OCI-LY7 (cell line): ENCODE measurements around the gene KLHL17. TPM values are rescaled to one million over a fixed set of nuclear protein-coding genes. Genes with fewer than 3 reads are reported as not detected.
A peak's percentile ranks its signal among the peaks of the same experiment; 100 is the strongest.
"Not testable (repeated sequence)": the region's sequence is repeated elsewhere in the genome, so short reads cannot be mapped to it uniquely, and the experiment has no call there.

Source experiments
- BruUV-seq: library from RNA; stranded (reverse); fragments of 400-500 nt; replicated peaks from 2 replicates; lab custom pipeline; 2021; lab: Mats Ljungman, UMichigan
- CTCF ChIA-PET: fragments of 300-600 bp; sonication (Branson Sonifier 250); formaldehyde crosslinking; loops from one replicate; lab custom pipeline; 2022; ENCODE audit warnings: antibody characterized with exemption; ENCODE audit not compliant: unreplicated experiment; lab: Charles Lee
- POLR2A ChIA-PET: fragments of 300-600 bp; sonication (Branson Sonifier 250); formaldehyde crosslinking; loops from one replicate; lab custom pipeline; 2022; ENCODE audit warnings: antibody characterized with exemption; lab: Charles Lee
- DNase-seq: peaks from one replicate; pipeline ENCODE4 v3.0.0-alpha.2; 2015; ENCODE audit warnings: low spot score
- H2AFZ ChIP-seq: fragments of 200-600 bp; sonication (generic), shearing (Covaris generic); 2 replicates; pipeline ENCODE4 v1.6.1; 2014; ENCODE audit warnings: mild to moderate bottlenecking, antibody characterized with exemption, low read length, moderate library complexity
- H3K27ac ChIP-seq: fragments of 200-600 bp; sonication (generic); 2 replicates; pipeline ENCODE4 v1.5.1; 2014; ENCODE audit warnings: mixed run types, low read depth, mild to moderate bottlenecking, moderate library complexity, low read length, inconsistent platforms; ENCODE audit not compliant: poor library complexity, severe bottlenecking
- H3K36me3 ChIP-seq: fragments of 200-600 bp; sonication (generic); 2 replicates; pipeline ENCODE4 v1.6.1; 2014; ENCODE audit warnings: mild to moderate bottlenecking, antibody characterized with exemption, low read length, moderate library complexity, mixed read lengths; ENCODE audit not compliant: insufficient read depth
- H3K4me1 ChIP-seq: fragments of 200-600 bp; sonication (generic); 2 replicates; pipeline ENCODE4 v1.5.1; 2014; ENCODE audit warnings: mild to moderate bottlenecking, low read length; ENCODE audit not compliant: insufficient read depth, poor library complexity, severe bottlenecking
- H3K4me2 ChIP-seq: fragments of 200-600 bp; sonication (generic); 2 replicates; pipeline ENCODE4 v1.6.1; 2014; ENCODE audit warnings: mild to moderate bottlenecking, low read length
- H3K4me3 ChIP-seq: fragments of 200-600 bp; sonication (generic); 2 replicates; pipeline ENCODE4 v1.5.1; 2014; ENCODE audit warnings: mild to moderate bottlenecking, low read depth, low read length; ENCODE audit not compliant: poor library complexity, severe bottlenecking
- H3K79me2 ChIP-seq: fragments of 200-600 bp; sonication (generic); 2 replicates; pipeline ENCODE4 v1.6.1; 2016; ENCODE audit warnings: low read depth, mild to moderate bottlenecking, low read length, moderate library complexity, mixed read lengths; ENCODE audit not compliant: insufficient read depth
- H3K9me2 ChIP-seq: fragments of 200-600 bp; sonication (generic); 2 replicates; pipeline ENCODE4 v1.6.1; 2016; ENCODE audit warnings: mild to moderate bottlenecking, low read length, mixed read lengths; ENCODE audit not compliant: insufficient read depth
- H3K9me3 ChIP-seq: fragments of 200-600 bp; sonication (generic); 2 replicates; pipeline ENCODE4 v1.6.1; 2014; ENCODE audit warnings: mild to moderate bottlenecking, mixed run types, low read length, mixed read lengths
- H4K20me1 ChIP-seq: fragments of 200-600 bp; sonication (generic); 2 replicates; pipeline ENCODE4 v1.6.1; 2014; ENCODE audit warnings: mild to moderate bottlenecking, antibody characterized with exemption, low read length, moderate library complexity, mixed read lengths; ENCODE audit not compliant: insufficient read depth
- EZH2phosphoT487 ChIP-seq: fragments of 200-600 bp; sonication (generic); IDR thresholded peaks from 2 replicates; pipeline ENCODE4 v1.6.1; 2018; ENCODE audit warnings: low read depth, borderline replicate concordance, mild to moderate bottlenecking, mixed run types, antibody characterized with exemption, low read length, moderate library complexity, mixed read lengths
- intact Hi-C: fragments of 100-400 bp; cut with micrococcal nuclease; formaldehyde crosslinking; loops from one replicate; pipeline ENCODE4 v1.10.0; 2022; ENCODE audit not compliant: unreplicated experiment
- total RNA-seq, 2 experiments: library from RNA; depleted of rRNA in 1 of 2; stranded (reverse); fragments of >200 nt in 1 of 2; shearing (Covaris generic) in 1 of 2; gene quantifications; 2 replicates each; pipeline ENCODE4 v1.2.3, GENCODE V29; 2014 to 2022
- TF ChIP-seq, protein P1 (sequence below): fragments of 200-600 bp; sonication (generic); conservative IDR thresholded peaks from 2 replicates; pipeline ENCODE4 v1.5.1; 2014; ENCODE audit warnings: mild to moderate bottlenecking, antibody characterized with exemption, low read length, moderate library complexity, mixed read lengths

The KLHL17 gene
- total RNA-seq, 2 experiments from 2014 or later: 21.7 to 23.3 TPM

DNA sequence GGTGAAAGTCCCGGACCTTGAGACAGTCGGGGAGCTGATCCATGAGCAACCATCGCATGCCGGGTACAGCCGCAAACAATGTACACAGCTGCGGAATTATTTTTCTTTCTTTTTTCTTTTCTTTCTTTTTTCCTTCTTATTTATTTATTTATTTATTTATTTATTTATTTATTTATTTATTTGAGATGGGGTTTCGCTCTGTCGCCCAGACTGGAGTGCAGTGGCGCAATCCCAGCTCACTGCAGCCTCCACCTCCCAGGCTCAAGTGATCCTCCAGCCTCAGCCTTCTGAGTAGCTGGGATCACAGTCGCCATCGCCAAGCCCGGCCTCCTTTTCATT lies 24.1 kb downstream of the KLHL17 start:
- H3K4me2 ChIP-seq: no peak overlapping the region

DNA sequence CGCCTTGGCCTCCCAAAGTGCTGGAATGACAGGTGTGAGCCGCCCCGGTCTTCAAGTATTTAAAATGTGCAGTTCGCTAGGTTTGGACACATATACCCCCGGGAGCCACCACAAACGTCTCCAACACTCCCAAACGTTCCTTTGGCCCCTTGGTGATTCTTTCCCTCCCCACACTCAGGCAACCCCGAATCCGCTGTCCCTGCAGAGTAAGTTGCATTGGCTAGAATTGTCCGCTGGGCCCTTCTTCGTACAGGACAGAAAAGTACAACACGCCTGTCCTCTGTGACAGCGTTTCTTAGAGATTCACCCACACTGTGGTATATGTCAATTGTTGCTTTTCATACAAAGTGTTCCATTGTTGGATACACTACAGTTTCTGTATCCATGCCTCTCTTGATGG lies 24.7 kb downstream of the KLHL17 start:
- H3K4me3 ChIP-seq: no peak overlapping the region
- H3K27ac ChIP-seq: no peak overlapping the region
- H3K36me3 ChIP-seq: no peaks in the 10 kb centered on the region
- no peaks in the 10 kb centered on the region for H3K9me3 ChIP-seq
- no TSS peak for BruUV-seq
- H2AFZ ChIP-seq: no peak overlapping the region
- H3K9me2 ChIP-seq: no peaks in the 10 kb centered on the region
- intact Hi-C loops: loop anchor here (10.0 kb wide), 1 partner anchor 50 kb away; no protein-coding TSS in a partner anchor
- no peaks in the 10 kb centered on the region for H3K79me2 ChIP-seq
- H3K4me2 ChIP-seq: no peak overlapping the region
- H3K4me1 ChIP-seq: no peaks in the 10 kb centered on the region
- H4K20me1 ChIP-seq: no peaks in the 10 kb centered on the region
- TF ChIP-seq EZH2phosphoT487: no peak
- TF ChIP-seq, protein P1, sequence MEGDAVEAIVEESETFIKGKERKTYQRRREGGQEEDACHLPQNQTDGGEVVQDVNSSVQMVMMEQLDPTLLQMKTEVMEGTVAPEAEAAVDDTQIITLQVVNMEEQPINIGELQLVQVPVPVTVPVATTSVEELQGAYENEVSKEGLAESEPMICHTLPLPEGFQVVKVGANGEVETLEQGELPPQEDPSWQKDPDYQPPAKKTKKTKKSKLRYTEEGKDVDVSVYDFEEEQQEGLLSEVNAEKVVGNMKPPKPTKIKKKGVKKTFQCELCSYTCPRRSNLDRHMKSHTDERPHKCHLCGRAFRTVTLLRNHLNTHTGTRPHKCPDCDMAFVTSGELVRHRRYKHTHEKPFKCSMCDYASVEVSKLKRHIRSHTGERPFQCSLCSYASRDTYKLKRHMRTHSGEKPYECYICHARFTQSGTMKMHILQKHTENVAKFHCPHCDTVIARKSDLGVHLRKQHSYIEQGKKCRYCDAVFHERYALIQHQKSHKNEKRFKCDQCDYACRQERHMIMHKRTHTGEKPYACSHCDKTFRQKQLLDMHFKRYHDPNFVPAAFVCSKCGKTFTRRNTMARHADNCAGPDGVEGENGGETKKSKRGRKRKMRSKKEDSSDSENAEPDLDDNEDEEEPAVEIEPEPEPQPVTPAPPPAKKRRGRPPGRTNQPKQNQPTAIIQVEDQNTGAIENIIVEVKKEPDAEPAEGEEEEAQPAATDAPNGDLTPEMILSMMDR: no peak
- ChIA-PET CTCF (no interaction called here), POLR2A (no interaction called here)
- no peak for DNase-seq

More for the DNA sequence above, 24.1 kb downstream of the KLHL17 start:
- H3K79me2 ChIP-seq: no peaks in the 10 kb centered on the region
- H3K36me3 ChIP-seq: no peaks in the 10 kb centered on the region
- no peak overlapping the region for H3K4me3 ChIP-seq
- no peaks in the 10 kb centered on the region for H4K20me1 ChIP-seq
- intact Hi-C loops: loop anchor here (1.0 to 10.0 kb wide), 2 partner anchors 50 to 79 kb away; no protein-coding TSS in a partner anchor
- POLR2A ChIA-PET: interaction anchor here (0.6 kb wide), 2 partner anchors 29 to 247 kb away, joined by 3 to 4 read pairs; partner anchors contain the start of gene ISG15
- H3K9me3 ChIP-seq: no peaks in the 10 kb centered on the region
- no peaks in the 10 kb centered on the region for H3K9me2 ChIP-seq
- H2AFZ ChIP-seq: no peak overlapping the region
- DNase-seq: no peak
- no peaks in the 10 kb centered on the region for H3K4me1 ChIP-seq
- CTCF ChIA-PET: no interaction called here
- BruUV-seq: no TSS peak
- no peak for TF ChIP-seq EZH2phosphoT487
- TF ChIP-seq, protein P1: peak; percentile 28; the same call in 1 of the 2 replicates
- H3K27ac ChIP-seq: no peak overlapping the region

DNA sequence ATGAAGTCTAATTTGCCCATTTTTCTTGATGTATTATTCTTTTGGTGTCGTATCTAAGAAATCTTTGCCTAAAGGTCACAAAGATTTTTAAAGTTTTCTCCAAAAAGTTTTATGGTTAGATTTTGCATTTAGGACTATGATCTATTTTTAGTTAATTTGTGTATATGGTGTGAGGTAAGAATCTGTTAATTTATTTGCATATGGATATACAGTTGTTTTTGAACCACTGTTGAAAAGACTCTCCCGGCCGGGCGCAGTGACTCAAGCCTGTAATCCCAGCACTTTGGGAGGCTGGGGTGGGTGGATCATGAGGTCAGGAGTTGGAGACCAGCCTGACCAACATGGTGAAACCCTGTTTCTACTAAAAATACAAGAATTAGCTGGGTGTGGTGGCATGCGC lies 27.7 kb downstream of the KLHL17 start:
- CTCF ChIA-PET, POLR2A ChIA-PET, H2AFZ ChIP-seq, H4K20me1 ChIP-seq, H3K4me3 ChIP-seq, H3K4me2 ChIP-seq, H3K79me2 ChIP-seq, BruUV-seq, DNase-seq, H3K27ac ChIP-seq, H3K9me3 ChIP-seq, H3K9me2 ChIP-seq, H3K36me3 ChIP-seq, H3K4me1 ChIP-seq: not testable (repeated sequence)
- intact Hi-C loops: loop anchor here (10.0 kb wide), 1 partner anchor 47 kb away; no protein-coding TSS in a partner anchor

DNA sequence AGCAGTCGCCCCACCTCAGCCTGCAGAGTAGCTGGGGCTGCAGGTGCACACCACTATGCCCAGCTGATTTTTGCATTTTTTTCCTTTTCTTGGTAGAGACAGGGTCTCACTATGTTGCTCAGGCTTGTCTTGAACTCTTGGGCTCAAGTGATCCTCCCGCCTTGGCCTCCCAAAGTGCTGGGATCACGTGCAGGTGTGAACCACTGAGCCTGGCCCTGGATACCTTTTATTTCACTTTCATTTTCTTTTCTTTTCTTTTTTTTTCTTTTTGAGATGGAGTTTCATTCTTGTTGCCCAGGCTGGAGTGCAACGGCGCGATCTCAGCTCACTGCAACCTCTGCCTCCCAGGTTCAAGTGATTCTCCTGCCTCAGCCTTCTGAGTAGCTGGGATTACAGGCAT lies 30.9 kb downstream of the KLHL17 start:
- BruUV-seq, H3K4me2 ChIP-seq, H3K27ac ChIP-seq, DNase-seq, H3K4me3 ChIP-seq, H3K9me3 ChIP-seq, H2AFZ ChIP-seq, intact Hi-C loops, H4K20me1 ChIP-seq, H3K36me3 ChIP-seq, H3K79me2 ChIP-seq, H3K4me1 ChIP-seq, CTCF ChIA-PET, H3K9me2 ChIP-seq: not testable (repeated sequence)
- POLR2A ChIA-PET: interaction anchor here (1.4 kb wide), 1 partner anchor 17 kb away, joined by 4 read pairs; no protein-coding TSS in a partner anchor
